ENCODE measurements around the gene BEST2.

DNA sequence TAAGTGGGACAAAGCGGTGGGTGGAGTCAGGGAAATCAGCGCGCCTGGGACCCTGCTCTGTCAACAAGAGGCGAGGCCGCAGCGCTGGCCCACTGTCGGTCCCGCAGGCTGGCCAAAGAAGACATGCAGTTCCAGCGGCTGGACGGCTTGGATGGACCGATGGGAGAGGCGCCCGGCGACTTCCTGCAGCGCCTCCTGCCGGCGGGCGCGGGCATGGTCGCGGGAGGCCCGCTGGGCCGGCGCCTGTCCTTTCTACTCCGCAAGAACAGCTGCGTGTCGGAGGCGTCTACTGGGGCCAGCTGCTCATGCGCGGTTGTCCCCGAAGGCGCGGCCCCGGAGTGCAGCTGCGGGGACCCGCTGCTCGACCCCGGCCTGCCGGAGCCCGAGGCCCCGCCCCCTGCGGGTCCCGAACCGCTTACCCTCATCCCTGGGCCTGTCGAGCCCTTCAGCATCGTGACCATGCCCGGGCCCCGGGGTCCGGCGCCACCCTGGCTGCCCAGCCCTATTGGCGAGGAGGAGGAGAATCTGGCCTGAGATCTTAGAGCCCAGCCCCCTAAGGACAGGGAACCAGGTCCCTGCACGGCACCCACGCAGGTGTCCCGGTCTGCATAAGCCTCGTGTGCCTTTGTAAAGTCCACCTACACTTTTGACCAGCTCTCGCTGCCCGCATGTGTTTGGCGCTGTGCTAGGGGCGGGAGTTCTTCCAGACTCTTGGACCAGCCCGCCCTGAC lies 6.1 kb downstream of the BEST2 start:
- TF ChIP-seq, protein P1, sequence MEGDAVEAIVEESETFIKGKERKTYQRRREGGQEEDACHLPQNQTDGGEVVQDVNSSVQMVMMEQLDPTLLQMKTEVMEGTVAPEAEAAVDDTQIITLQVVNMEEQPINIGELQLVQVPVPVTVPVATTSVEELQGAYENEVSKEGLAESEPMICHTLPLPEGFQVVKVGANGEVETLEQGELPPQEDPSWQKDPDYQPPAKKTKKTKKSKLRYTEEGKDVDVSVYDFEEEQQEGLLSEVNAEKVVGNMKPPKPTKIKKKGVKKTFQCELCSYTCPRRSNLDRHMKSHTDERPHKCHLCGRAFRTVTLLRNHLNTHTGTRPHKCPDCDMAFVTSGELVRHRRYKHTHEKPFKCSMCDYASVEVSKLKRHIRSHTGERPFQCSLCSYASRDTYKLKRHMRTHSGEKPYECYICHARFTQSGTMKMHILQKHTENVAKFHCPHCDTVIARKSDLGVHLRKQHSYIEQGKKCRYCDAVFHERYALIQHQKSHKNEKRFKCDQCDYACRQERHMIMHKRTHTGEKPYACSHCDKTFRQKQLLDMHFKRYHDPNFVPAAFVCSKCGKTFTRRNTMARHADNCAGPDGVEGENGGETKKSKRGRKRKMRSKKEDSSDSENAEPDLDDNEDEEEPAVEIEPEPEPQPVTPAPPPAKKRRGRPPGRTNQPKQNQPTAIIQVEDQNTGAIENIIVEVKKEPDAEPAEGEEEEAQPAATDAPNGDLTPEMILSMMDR (IDR thresholded peaks at IDR 0.05; ENCODE audit: low read depth, low read length) = no peak
- no peak for TF ChIP-seq EZH2phosphoT487 (IDR thresholded peaks at IDR 0.05; ENCODE audit: low read depth)

Measured in OCI-LY3 (cell line).